HG03280 (cell line): Measurements from ENCODE around the gene ERP27.

Experiments used
- ATAC-seq: cut with Tn5 transposase; IDR thresholded peaks from one replicate; pipeline ENCODE4 v1.9.1; 2021; ENCODE audit warnings: mild to moderate bottlenecking, moderate library complexity; ENCODE audit not compliant: unreplicated experiment

Gene ERP27

GRCh38 chr12:14938301-14938700, at the start of gene ERP27:
Gene ERP27, minus strand, starts transcription at chr12:14938537. Its CDS starts 29 bp downstream, at chr12:14938508.
- ATAC-seq, result no peak

GRCh38 chr12:14988035-14988434, 49.7 kb upstream of the ERP27 start:
- no peak for ATAC-seq

GRCh38 chr12:14986449-14986848, 48.1 kb upstream of the ERP27 start:
- ATAC-seq, result no peak

- no peak for ATAC-seq
Measured at GRCh38 chr12:14984766-14985285, 46.5 kb upstream of the ERP27 start.

GRCh38 chr12:14984036-14984435, 45.7 kb upstream of the ERP27 start:
- ATAC-seq, result no peak

GRCh38 chr12:14982991-14983390, 44.7 kb upstream of the ERP27 start:
- ATAC-seq, result no peak

- ATAC-seq, result no peak
Measured at GRCh38 chr12:14982562-14982961, 44.2 kb upstream of the ERP27 start.

GRCh38 chr12:14981049-14981448, 42.7 kb upstream of the ERP27 start:
- no peak for ATAC-seq

GRCh38 chr12:14979468-14979867, 41.1 kb upstream of the ERP27 start:
- no peak for ATAC-seq

- ATAC-seq, result no peak
Measured at GRCh38 chr12:14976658-14977057, 38.3 kb upstream of the ERP27 start.

- no peak for ATAC-seq
Measured at GRCh38 chr12:14975457-14975856, 37.1 kb upstream of the ERP27 start.

- ATAC-seq, result no peak
Measured at GRCh38 chr12:14974633-14975032, 36.3 kb upstream of the ERP27 start.

- no peak for ATAC-seq
Measured at GRCh38 chr12:14972816-14973215, 34.5 kb upstream of the ERP27 start, which contains the start of gene PDE6H. Gene PDE6H, plus strand, starts transcription at chr12:14973042. Its CDS starts 4,971 bp downstream, at chr12:14978013.

GRCh38 chr12:14970473-14970872, 32.1 kb upstream of the ERP27 start:
- ATAC-seq, result no peak

GRCh38 chr12:14968478-14968877, 30.1 kb upstream of the ERP27 start:
- ATAC-seq, result no peak

GRCh38 chr12:14965221-14965620, 26.9 kb upstream of the ERP27 start:
- ATAC-seq, result no peak

- no peak for ATAC-seq
Measured at GRCh38 chr12:14964406-14964805, 26.1 kb upstream of the ERP27 start.

GRCh38 chr12:14963520-14963919, 25.2 kb upstream of the ERP27 start:
- ATAC-seq, result no peak

- ATAC-seq, result no peak
Measured at GRCh38 chr12:14962797-14963196, 24.5 kb upstream of the ERP27 start.

- ATAC-seq, result no peak
Measured at GRCh38 chr12:14962153-14962539, 23.8 kb upstream of the ERP27 start.

GRCh38 chr12:14961466-14962152, 23.3 kb upstream of the ERP27 start, which contains the start of gene ARHGDIB:
Gene ARHGDIB, minus strand, starts transcription at chr12:14961601. Its CDS starts 10,889 bp downstream, at chr12:14950712.
- ATAC-seq, result peak; percentile 60

GRCh38 chr12:14960548-14961465, 22.5 kb upstream of the ERP27 start:
- peak; percentile 38 for ATAC-seq
